TTC549 (cell line): ENCODE data around the gene OSBP2.

Experiments used
- FAIRE-seq: peaks from 2 replicates; lab custom pipeline; 2012; peaks lifted over from hg19 to GRCh38; lab: Jason Lieb, UNC

OSBP2 gene

GRCh38 chr22:30882184-30882717 is 187.6 kb downstream of the OSBP2 start:
- no peak for FAIRE-seq

- FAIRE-seq, result no peak
Observed at GRCh38 chr22:30882974-30883533, 188.4 kb downstream of the OSBP2 start.

DNA sequence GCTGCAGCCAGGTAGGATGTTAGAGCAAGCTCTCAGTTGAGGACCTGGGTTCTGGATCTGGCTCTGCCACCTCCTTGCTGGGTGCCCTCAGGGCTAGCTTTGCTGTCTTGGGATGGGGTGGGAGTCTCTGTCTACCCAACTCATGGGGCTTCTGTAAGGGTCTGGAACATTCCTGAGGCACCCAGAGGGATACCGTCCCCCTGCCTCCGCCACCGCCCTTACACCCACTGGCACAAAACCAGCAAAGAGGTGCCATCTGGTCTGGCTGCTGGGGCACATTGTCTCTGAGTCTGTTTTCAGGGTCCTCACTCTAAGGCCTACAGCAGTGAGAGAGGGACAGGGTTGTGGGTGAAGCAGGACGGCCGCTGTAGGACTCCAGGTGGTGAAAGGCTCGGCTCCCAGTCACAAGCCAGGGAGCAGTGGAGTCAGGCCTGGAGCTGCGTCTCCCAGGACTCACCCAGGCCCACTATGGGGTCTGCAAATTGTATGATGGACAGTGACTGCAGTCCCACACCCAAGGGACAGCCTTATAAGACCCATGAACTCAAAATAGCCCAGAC is 189.0 kb downstream of the OSBP2 start:
- FAIRE-seq, result no peak

GRCh38 chr22:30884211-30885000 is 189.7 kb downstream of the OSBP2 start:
- no peak for FAIRE-seq

GRCh38 chr22:30885001-30885366 is 190.3 kb downstream of the OSBP2 start:
- FAIRE-seq, result no peak

- no peak for FAIRE-seq
Observed at GRCh38 chr22:30885591-30885990, 190.9 kb downstream of the OSBP2 start.

DNA sequence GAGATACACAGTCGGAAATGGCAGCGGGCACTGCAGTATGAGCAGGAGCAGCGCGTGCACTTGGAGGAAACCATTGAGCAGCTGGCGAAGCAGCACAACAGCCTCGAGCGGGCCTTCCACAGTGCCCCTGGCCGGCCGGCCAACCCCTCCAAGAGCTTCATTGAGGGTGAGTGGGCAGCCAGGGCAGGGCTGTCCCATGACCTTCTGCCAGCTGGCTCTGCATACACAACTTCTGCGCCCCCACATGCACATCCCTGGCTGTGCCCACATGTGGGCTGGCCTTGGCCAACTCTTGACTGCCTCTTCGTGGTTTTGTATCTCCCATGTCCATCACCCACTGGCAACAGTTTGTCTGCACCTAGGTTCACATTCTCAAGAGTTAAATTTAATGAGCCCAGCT is 192.8 kb downstream of the OSBP2 start:
- no peak for FAIRE-seq

- FAIRE-seq, result no peak
Observed at GRCh38 chr22:30887861-30888260, 193.2 kb downstream of the OSBP2 start.

- no peak for FAIRE-seq
Observed at GRCh38 chr22:30889268-30889995, 194.8 kb downstream of the OSBP2 start.

- no peak for FAIRE-seq
Observed at GRCh38 chr22:30889996-30890480, 195.4 kb downstream of the OSBP2 start.

GRCh38 chr22:30890686-30891442 is 196.2 kb downstream of the OSBP2 start:
- FAIRE-seq, result no peak

- no peak for FAIRE-seq
Observed at GRCh38 chr22:30891443-30891755, 196.7 kb downstream of the OSBP2 start.

GRCh38 chr22:30891781-30892180 is 197.1 kb downstream of the OSBP2 start:
- FAIRE-seq, result no peak

DNA sequence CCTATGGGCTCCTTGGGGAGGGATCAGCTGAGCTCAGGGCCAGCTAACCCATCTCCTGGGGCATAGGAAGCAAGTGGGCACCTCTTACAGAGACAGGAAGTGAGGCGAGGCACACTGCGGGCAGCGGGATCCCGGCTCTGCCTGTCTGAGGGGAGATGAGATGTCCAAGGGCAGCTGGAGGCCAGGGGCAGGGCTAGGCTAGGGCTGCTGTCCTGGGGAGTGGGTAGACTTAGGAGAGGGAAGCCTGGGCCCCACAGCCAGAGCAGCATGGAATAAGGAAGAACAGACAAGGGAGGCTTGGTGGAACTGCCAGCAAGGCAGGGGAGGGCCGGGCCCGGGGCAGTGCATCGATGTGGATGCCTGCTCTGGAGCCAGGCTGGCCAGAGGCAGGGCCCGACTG is 197.6 kb downstream of the OSBP2 start:
- FAIRE-seq, result no peak

GRCh38 chr22:30892731-30893221 is 198.1 kb downstream of the OSBP2 start:
- no peak for FAIRE-seq

DNA sequence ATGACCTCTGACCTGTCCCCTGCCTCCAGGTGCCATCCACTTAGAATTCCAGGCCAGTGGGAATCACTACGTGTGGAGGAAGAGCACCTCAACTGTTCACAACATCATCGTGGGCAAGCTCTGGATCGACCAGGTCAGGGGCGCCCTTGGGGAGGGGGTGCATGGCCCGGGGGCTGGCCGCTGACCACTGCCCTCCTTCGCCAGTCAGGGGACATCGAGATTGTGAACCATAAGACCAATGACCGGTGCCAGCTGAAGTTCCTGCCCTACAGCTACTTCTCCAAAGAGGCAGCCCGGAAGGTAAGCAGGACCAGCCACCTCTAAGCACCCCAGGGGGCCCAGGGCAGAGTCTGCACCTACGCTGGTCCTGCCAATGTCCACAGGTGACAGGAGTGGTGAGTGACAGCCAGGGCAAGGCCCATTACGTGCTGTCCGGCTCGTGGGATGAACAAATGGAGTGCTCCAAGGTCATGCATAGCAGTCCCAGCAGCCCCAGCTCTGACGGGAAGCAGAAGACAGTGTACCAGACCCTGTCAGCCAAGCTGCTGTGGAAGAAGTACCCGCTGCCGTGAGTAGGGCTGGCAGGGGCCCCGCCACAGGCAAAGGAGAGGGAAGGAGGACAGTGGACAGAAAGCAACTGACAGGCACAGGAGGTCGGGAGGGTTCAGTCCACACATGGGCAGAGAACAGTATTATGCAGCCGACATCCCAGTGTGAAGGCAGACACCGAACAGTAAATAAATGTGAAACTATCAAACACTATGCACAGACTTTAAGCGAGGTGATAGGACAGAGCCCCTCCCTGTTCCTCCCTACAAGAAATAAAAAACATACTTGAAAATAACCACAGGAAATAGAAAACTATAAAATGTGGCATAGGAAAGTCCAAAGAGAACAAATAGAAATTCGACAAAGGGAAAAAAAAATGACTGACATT is 199.0 kb downstream of the OSBP2 start:
- no peak for FAIRE-seq

- no peak for FAIRE-seq
Observed at GRCh38 chr22:30894371-30894740, 199.7 kb downstream of the OSBP2 start.

- FAIRE-seq, result no peak
Observed at GRCh38 chr22:30902496-30903357, 208.1 kb downstream of the OSBP2 start.

GRCh38 chr22:30903876-30904460 is 209.3 kb downstream of the OSBP2 start:
- FAIRE-seq, result no peak
